HUDEP-2 (cell line): ENCODE data around the gene NDOR1.
A peak's percentile ranks its signal among the peaks of the same experiment; 100 is the strongest.

ENCODE experiments used
- DNase-seq, 76 experiments: peaks; one replicate each; lab custom pipeline; 2025; ENCODE audit not compliant: unreplicated experiment in 76 of 76; lab: John Stamatoyannopoulos, UW

The NDOR1 gene

GRCh38 chr9:137218212-137218753 lies 12.8 kb downstream of the NDOR1 start:
- DNase-seq, result no peak

GRCh38 chr9:137218754-137219271 lies 13.3 kb downstream of the NDOR1 start:
- peak in 69 of 76 experiments; percentile 11 to 85 (median 61) for DNase-seq

GRCh38 chr9:137219757-137220316 lies 14.3 kb downstream of the NDOR1 start:
- no peak for DNase-seq

GRCh38 chr9:137220317-137221094 lies 15.0 kb downstream of the NDOR1 start:
- no peak for DNase-seq

DNA sequence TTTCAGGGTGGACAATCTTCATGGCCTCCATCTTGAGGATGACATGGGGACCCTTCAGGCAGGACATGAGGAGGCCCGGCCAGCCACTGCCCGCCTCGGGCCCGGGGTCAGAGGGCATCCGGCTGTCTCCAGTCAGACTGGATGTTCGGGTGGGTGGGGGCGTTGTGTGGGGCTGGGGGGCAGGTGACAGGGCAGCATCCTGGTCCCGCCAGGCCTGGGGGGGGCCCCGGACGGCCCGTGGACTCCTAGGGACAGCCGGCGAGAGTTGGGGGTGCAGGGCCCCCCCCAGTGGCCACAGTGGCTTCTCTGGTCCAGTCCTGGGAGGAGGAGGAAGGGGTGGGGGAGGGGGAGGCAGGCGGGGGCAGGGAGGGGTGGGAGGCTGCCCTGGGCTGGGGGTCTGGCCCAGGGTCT lies 15.6 kb downstream of the NDOR1 start:
- DNase-seq, result no peak

DNA sequence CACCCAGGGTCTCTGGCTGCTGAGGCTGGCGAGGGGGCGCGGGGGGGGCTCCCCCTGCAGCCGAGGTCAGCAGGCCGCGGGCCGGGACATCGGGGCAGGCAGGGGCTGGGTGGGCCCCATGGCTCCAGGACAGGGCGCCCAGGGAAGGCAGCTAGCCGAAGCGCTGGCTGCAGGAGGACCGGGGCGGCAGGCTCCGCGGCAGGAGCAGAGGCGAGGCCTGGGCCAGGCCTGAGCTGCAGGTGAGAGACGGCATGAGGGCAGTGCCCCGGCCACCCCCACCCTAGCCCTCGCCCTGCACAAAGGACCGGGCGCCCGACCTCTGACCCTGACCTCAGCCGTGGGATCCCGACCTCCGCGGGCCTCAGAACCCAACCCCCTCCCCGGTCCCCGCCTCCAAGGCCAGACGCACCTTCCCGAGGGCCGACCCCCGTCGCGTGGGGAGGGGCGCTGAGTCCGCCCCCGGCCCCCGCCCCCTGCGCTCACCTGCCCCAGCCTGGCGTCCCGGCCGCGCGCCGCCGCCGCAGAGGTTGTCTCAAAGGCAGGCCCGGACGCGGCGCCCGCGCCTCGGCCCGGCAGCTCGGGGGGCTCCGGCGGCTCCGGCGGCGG lies 16.1 kb downstream of the NDOR1 start:
- DNase-seq, result no peak

DNA sequence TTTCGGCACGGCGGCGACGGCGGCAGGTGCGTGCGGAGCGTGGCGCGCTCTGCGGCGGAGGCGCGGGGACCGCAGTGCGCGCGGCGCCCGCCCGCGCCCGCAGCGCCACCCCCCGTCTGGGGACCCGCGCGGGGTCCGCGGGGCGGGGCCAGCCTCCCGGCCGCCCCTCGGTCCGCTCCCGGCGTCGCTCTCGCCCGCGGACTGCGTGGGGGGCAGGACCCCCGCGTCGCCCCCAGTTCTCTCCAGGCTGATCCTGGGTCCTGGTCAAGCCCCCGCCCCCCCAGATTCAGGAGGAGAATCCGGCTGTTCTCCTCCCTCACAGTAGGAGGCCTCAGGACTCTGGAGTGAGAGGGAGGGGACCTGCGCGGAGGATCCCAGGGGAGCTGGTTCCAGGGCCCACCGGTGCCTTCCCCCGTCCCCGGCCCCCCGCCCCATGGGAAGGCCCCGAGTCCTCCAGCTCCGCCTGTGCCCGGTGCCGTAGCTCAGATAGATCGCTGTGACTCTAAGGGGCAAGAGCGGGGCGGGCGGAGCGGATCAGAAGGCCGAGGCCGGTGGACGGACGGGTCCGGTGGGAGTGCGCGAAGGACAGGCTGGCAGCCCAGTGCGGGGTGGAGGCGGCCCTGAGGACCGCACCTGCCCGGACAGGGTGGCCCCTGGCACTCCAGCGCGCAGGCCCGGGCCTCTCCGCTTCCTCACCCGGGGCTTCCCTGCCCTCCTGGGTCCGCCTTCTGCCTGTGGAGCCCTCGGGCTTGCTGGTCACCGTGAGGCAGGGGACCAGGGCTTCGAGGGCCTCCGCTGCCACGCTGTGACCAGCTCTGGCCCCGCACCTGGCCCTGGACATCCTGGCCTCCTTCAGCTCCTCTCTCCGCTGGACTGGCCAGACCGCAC lies 16.9 kb downstream of the NDOR1 start, which contains the start of gene RNF208:
Gene RNF208 (minus strand): TSS at position 51 of the 888 bp plus-strand sequence. CDS start 1,028 bp downstream, outside the sequence.
- DNase-seq, result no peak

GRCh38 chr9:137223078-137223970 lies 17.8 kb downstream of the NDOR1 start:
- peak in 75 of 76 experiments; percentile 71 to 98 (median 96) for DNase-seq

GRCh38 chr9:137224830-137225694 lies 19.6 kb downstream of the NDOR1 start, which contains the start of gene CYSRT1:
Gene CYSRT1 (plus strand): TSS chr9:137225174. CDS start chr9:137225622, 448 bp downstream.
- peak in 4 of 76 experiments; percentile 8 to 35 (median 26) for DNase-seq

DNA sequence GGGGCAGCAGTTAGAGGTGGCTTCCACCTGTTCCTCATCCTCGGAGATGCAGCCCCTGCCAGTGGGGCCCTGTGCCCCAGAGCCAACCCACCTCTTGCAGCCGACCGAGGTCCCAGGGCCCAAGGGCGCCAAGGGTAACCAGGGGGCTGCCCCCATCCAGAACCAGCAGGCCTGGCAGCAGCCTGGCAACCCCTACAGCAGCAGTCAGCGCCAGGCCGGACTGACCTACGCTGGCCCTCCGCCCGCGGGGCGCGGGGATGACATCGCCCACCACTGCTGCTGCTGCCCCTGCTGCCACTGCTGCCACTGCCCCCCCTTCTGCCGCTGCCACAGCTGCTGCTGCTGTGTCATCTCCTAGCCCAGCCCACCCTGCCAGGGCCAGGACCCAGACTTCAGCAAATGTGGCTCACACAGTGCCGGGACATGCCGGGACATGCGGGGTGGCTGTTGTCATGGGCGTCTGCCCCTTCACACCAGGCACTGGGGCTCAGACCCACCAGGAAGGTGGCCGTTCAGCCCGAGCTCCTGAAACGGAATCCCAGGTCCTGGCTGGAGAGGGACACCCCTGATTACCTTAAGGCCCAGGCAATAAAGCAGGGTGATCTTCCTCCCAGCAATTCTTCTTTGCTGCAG lies 20.3 kb downstream of the NDOR1 start:
- no peak for DNase-seq

DNA sequence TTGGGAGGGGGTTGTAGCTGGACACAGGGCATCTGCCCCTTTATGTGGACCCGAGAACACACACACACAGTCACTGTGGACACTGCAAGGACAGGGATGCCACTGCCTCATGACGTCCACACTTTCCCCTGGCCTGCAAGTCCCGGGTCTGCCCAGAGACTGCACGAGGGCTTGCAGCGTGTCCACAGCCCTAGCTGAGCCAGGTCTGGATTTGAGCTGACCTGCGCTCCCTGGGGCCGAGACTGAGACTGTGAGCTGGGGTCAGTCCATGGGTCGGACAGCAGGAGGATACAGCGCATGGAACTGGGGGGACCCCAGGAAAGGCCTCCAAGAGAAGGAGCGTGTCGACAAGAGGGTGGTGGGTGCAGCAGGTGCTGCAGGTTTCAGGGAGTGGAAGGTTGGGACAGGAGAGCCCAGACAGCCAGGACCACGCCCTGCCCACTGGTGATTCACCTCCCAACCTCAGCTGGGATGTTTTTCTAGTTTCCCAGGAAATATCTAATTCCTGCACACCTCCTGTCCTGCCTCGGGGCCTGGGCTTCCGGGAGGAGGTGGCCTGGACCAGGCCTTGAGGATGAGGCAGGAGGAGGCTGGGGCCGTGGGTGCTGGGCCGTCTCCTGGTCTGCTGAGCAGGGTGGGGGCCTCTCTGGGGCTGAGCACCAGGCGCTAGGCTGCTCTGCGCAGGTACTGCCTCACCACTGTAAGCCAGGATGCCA lies 21.0 kb downstream of the NDOR1 start:
- DNase-seq, result no peak

- DNase-seq, result peak in 69 of 76 experiments; percentile 17 to 83 (median 61)
Measured at GRCh38 chr9:137227054-137227852, 21.8 kb downstream of the NDOR1 start, which contains the start of gene RNF224. Gene RNF224 (plus strand): TSS chr9:137227502. CDS start chr9:137228336, 834 bp downstream.

DNA sequence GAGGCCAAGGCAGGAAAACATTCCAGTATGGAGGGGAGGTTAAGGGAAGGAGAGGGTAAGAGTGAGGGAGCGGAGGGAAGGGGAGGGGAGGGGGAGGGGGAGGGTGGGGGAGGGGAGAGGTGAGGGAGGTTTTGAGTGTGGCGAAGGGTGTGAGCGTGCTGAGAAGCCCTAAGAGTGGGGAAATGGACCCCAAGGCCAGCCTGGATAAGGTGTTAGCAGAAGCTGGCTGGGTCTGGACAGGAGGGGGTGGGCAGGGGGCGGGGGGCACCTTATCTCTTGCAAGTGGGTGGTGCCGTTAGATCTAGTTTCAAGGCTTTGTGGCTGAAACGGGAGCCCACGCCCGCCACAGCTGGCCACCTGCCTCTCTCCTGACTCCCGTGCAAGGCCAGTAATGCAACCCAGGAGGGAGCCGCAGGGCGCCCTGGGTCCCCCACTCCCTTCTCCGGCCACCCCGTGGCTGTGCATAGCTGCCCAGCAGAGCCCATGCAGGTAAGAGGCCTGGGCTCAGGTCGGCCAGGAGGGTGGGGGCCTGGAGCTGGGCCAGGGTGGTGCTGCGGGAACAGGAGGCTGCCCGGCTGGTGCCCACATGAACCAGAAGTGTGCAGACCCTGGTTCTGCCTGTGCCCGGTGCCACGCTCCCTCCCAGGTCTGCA lies 22.5 kb downstream of the NDOR1 start:
- no peak for DNase-seq

DNA sequence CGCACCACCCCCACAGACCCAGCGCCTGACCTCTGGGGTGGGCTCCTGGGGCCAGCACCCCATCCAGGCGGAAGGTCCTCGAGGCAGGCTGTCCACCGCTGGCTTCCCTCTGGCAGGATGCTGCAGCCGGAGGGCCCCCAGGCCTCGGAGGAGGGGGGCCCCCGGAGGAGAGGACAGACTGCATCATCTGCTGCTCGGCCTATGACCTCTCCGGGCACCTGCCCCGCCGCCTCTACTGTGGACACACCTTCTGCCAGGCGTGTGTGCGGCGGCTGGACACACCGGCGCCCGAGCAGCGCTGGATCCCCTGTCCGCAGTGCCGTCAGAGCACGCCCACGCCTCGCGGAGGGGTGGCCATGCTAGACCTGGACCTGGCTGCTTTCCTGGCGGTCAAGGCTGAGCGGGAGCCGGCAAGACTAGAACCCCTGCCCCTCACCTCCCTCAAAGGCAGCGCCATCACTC lies 23.0 kb downstream of the NDOR1 start:
- DNase-seq, result no peak
